Measurements from ENCODE around the gene B3GNT3. TPM values are rescaled to one million over a fixed set of nuclear protein-coding genes. Genes with fewer than 3 reads are reported as not detected.

The B3GNT3 gene
- total RNA-seq, 1 experiment from 2014 or later = 1.9 TPM

DNA sequence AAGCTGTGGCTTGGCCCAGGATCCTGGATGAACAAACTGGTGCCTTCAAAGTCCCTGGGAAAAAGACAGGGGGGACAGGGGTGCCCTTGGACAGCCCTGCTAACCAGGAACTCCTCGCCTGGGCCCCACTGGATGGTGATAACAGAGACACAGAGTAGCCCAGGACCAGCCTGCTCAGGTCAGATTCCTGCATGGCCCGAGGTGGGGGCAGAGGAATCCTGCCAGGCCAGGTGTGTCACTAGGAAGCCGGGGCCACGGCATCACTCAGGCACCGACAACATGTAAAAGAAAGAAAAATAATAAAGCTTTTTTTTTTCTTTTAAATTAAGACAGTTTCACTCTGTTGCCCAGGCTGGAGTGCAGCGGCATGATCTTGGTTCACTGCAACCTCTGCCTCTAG is 59.1 kb downstream of the B3GNT3 start:
- CTCF ChIA-PET = interaction anchor here (0.7 to 2.2 kb wide), 6 partner anchors 12 to 309 kb away, joined by 3 to 10 read pairs (median 3); partner anchors contain the start of gene B3GNT3
- Mint-ChIP-seq H3K9me3 (peaks cover 7% of the 10 kb centered on the region), H3K4me3 (no peak overlapping the region), H3K27me3 (ENCODE audit: low read depth) (peaks cover 15% of the 10 kb centered on the region), H3K36me3 (no peaks in the 10 kb centered on the region), H3K27ac (no peak overlapping the region), H3K4me1 (peaks cover 2% of the 10 kb centered on the region)
- ATAC-seq (no peak), DNase-seq (ENCODE audit: low spot score) (no peak)
- POLR2A ChIA-PET = no interaction called here
- TF ChIP-seq EMX1 (CRISPR knock-in tag; IDR thresholded peaks at IDR 0.05) (no peak), ZNF416 (CRISPR knock-in tag; IDR thresholded peaks at IDR 0.05) (no peak), PRRX2 (CRISPR knock-in tag; IDR thresholded peaks at IDR 0.05) (no peak)
- TF ChIP-seq, protein P1, sequence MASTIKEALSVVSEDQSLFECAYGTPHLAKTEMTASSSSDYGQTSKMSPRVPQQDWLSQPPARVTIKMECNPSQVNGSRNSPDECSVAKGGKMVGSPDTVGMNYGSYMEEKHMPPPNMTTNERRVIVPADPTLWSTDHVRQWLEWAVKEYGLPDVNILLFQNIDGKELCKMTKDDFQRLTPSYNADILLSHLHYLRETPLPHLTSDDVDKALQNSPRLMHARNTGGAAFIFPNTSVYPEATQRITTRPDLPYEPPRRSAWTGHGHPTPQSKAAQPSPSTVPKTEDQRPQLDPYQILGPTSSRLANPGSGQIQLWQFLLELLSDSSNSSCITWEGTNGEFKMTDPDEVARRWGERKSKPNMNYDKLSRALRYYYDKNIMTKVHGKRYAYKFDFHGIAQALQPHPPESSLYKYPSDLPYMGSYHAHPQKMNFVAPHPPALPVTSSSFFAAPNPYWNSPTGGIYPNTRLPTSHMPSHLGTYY (CRISPR knock-in tag; IDR thresholded peaks at IDR 0.05) = no peak
- TF ChIP-seq, protein P2, sequence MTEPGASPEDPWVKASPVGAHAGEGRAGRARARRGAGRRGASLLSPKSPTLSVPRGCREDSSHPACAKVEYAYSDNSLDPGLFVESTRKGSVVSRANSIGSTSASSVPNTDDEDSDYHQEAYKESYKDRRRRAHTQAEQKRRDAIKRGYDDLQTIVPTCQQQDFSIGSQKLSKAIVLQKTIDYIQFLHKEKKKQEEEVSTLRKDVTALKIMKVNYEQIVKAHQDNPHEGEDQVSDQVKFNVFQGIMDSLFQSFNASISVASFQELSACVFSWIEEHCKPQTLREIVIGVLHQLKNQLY (CRISPR knock-in tag; IDR thresholded peaks at IDR 0.05) = no peak

DNA sequence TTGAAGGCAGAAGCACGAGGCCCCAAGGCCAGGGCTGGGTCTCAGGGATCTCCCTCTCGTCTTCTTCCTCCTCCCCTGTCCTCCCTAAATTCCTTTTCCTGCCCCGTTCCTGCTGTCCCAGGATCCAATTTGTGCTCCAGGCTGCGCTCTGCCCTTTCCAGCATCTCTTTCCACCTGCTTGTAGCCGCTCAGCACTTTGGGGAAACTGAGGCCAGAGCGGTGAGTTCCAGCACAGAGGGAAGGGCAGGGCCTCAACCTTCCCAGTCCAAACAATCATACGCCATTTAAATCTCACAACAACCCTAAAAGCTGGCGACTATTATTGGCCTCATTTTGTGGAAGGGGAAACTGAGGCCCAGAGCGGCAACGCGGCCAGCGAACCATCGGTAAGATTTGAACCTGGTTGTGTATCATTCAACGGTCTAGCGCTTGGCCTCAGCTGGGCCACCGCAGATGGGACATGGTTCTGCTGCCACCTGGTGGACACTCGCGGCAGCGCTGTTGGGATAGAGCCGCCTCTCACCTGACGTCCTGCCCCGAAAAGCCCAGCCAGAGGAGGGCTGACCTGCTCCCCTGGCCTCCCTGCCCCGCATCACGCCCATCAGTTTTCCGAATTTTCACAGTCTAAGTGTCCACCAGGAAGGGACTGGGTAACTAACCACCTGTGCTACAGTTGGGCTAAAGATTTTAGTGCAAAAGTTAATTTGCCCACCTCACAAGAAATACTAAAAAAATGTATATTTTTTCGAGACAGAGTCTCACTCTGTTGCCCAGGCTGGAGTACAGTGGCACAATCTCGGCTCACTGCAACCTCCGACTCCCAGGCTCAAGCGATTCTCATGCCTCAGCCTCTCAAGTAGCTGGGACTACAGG is 60.6 kb downstream of the B3GNT3 start:
- POLR2A ChIA-PET = no interaction called here
- Mint-ChIP-seq H3K4me3 (no peak overlapping the region), H3K27ac (no peak overlapping the region), H3K9me3 (peaks cover 7% of the 10 kb centered on the region), H3K27me3 (ENCODE audit: low read depth) (peaks cover 9% of the 10 kb centered on the region), H3K36me3 (peaks cover 10% of the 10 kb centered on the region), H3K4me1 (peaks cover 5% of the 10 kb centered on the region)
- ATAC-seq (peak; percentile 46), DNase-seq (ENCODE audit: low spot score) (peak; percentile 95)
- CTCF ChIA-PET = interaction anchor here (0.5 to 2.6 kb wide), 19 partner anchors 10 to 297 kb away, joined by 3 to 15 read pairs (median 3); partner anchors contain the start of genes B3GNT3, CCDC124 and SLC5A5
- TF ChIP-seq SP1 (CRISPR knock-in tag; conservative IDR thresholded peaks at IDR 0.05) (no peak), NFATC4 (CRISPR knock-in tag; IDR thresholded peaks at IDR 0.05) (no peak), TCF7 (CRISPR knock-in tag; IDR thresholded peaks at IDR 0.05; ENCODE audit: low read depth) (no peak), SMAD3 (CRISPR knock-in tag; IDR thresholded peaks at IDR 0.05; ENCODE audit: borderline replicate concordance) (0 out of 2 replicates have a peak, but pooled peaks have one; percentile 39)
- TF ChIP-seq, protein P3, sequence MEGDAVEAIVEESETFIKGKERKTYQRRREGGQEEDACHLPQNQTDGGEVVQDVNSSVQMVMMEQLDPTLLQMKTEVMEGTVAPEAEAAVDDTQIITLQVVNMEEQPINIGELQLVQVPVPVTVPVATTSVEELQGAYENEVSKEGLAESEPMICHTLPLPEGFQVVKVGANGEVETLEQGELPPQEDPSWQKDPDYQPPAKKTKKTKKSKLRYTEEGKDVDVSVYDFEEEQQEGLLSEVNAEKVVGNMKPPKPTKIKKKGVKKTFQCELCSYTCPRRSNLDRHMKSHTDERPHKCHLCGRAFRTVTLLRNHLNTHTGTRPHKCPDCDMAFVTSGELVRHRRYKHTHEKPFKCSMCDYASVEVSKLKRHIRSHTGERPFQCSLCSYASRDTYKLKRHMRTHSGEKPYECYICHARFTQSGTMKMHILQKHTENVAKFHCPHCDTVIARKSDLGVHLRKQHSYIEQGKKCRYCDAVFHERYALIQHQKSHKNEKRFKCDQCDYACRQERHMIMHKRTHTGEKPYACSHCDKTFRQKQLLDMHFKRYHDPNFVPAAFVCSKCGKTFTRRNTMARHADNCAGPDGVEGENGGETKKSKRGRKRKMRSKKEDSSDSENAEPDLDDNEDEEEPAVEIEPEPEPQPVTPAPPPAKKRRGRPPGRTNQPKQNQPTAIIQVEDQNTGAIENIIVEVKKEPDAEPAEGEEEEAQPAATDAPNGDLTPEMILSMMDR (IDR thresholded peaks at IDR 0.05) = peak; percentile 97
- TF ChIP-seq, protein P4, sequence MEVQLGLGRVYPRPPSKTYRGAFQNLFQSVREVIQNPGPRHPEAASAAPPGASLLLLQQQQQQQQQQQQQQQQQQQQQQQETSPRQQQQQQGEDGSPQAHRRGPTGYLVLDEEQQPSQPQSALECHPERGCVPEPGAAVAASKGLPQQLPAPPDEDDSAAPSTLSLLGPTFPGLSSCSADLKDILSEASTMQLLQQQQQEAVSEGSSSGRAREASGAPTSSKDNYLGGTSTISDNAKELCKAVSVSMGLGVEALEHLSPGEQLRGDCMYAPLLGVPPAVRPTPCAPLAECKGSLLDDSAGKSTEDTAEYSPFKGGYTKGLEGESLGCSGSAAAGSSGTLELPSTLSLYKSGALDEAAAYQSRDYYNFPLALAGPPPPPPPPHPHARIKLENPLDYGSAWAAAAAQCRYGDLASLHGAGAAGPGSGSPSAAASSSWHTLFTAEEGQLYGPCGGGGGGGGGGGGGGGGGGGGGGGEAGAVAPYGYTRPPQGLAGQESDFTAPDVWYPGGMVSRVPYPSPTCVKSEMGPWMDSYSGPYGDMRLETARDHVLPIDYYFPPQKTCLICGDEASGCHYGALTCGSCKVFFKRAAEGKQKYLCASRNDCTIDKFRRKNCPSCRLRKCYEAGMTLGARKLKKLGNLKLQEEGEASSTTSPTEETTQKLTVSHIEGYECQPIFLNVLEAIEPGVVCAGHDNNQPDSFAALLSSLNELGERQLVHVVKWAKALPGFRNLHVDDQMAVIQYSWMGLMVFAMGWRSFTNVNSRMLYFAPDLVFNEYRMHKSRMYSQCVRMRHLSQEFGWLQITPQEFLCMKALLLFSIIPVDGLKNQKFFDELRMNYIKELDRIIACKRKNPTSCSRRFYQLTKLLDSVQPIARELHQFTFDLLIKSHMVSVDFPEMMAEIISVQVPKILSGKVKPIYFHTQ (CRISPR knock-in tag; IDR thresholded peaks at IDR 0.05) = no peak

DNA sequence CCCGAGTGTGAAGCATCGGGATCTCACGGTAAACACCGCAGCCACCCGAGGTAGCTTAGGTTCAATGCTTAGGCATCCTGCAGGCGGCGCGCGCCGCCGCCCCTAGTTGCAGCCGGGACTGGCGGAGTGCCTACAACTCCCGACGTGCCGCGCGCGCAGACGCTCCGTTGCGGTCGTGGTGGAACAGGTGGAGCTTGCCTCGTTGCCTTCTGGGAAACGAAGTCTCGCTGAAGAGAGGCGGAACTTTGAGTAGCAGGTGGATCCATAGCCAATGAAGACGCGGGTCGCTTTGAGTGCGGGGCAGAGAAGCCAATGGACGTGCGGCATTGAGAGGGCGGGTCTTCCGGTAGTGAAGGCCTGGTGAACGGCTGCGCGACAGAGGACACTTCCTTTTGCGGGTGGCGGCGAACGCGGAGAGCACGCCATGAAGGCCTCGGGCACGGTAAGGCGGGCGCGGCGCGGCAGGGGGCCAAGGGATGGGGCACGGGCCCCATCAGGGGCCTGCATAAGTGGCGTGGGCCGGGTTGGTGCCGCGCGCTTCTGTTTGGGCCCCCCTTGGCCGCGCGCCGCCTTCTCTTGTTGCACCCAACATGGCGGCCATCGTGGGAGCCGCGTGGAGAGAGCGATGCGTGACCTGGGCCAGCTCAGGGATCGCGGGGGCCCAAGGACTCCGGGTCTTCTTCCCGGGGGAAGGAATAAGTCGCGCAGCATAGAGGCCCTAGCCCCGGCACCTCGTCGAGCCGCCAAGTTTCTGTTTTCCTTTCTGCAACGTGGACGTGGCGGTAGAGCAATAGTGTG is 64.8 kb downstream of the B3GNT3 start, which contains the start of gene RPL18A:
Gene RPL18A, plus strand, starts transcription at position 378 of the 798 bp plus-strand sequence. Its CDS starts 47 bp downstream, at position 425.
- peaks cover 21% of the 10 kb centered on the region for H3K4me1 Mint-ChIP-seq
- ChIA-PET POLR2A (interaction anchor here (0.6 to 1.9 kb wide), 16 partner anchors 10 to 850 kb away, joined by 3 to 41 read pairs (median 6); partner anchors contain the start of genes CCDC124, MVB12A and SLC5A5), CTCF (interaction anchor here (0.5 to 2.3 kb wide), 73 partner anchors 8 to 764 kb away, joined by 3 to 148 read pairs (median 4); partner anchors contain the start of genes B3GNT3, CCDC124, JAK3 and MAP1S)
- ATAC-seq (peak; percentile 92), DNase-seq (ENCODE audit: low spot score) (peak; percentile 99)
- H3K36me3 Mint-ChIP-seq = peaks cover 45% of the 10 kb centered on the region
- H3K4me3 Mint-ChIP-seq = peak within 1 kb of the TSS; percentile 99
- peaks cover 5% of the 10 kb centered on the region for H3K27me3 Mint-ChIP-seq (ENCODE audit: low read depth)
- no peaks in the 10 kb centered on the region for H3K9me3 Mint-ChIP-seq
- H3K27ac Mint-ChIP-seq = peak within 1 kb of the TSS; percentile 97
- no peak; the same call in 1 of the 2 replicates for TF ChIP-seq NFATC4 (CRISPR knock-in tag; IDR thresholded peaks at IDR 0.05)
- TF ChIP-seq SOX15 (CRISPR knock-in tag; IDR thresholded peaks at IDR 0.05) = no peak
- TF ChIP-seq, protein P5, sequence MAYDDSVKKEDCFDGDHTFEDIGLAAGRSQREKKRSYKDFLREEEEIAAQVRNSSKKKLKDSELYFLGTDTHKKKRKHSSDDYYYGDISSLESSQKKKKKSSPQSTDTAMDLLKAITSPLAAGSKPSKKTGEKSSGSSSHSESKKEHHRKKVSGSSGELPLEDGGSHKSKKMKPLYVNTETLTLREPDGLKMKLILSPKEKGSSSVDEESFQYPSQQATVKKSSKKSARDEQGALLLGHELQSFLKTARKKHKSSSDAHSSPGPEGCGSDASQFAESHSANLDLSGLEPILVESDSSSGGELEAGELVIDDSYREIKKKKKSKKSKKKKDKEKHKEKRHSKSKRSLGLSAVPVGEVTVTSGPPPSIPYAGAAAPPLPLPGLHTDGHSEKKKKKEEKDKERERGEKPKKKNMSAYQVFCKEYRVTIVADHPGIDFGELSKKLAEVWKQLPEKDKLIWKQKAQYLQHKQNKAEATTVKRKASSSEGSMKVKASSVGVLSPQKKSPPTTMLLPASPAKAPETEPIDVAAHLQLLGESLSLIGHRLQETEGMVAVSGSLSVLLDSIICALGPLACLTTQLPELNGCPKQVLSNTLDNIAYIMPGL (CRISPR knock-in tag; IDR thresholded peaks at IDR 0.05) = peak; percentile 89; the same call in 1 of the 2 replicates
- TF ChIP-seq, protein P4 (CRISPR knock-in tag; IDR thresholded peaks at IDR 0.05) = no peak; the same call in 1 of the 2 replicates

Data from WTC11 (cell line).